CD4-positive, alpha-beta T cell treated with Interleukin-21 for 1 hour (primary cell): ENCODE measurements around the gene TTLL10.

Experiments used
- DNase-seq: peaks from one replicate; pipeline ENCODE4 v3.0.0-alpha.2; 2020

The TTLL10 gene

DNA sequence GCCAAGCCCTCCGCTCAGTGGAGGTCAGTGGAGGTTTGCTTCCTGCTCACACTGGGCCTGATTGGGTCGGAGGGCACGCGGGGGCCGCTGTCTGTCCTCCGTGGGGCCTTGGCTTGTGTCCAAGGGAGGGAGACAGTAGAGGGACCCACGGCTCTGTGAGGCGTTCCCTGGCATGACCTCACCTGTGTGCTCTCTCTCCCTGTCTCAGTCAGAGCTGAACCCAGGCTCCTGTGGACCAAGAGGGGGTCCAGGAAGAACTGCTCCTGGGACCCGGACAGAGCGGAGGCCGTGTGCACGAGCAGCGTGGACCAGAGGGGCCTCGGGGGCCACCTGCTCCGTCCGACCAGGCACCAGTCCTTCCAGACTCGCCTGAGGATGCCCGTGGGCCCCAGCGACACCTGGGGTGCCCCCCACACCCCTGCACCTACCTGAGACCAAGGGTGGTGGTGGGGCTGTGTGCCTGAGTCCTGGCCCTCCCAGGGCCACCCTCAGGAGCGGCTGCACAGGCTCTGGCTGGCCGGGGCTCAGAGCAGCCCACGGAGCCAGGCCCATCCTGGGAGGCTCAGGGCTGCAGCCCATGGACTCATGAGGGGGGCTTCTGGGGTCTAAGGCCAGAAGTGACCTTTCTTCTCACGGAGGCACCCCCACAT lies 13.3 kb upstream of the TTLL10 start:
- no peak for DNase-seq

DNA sequence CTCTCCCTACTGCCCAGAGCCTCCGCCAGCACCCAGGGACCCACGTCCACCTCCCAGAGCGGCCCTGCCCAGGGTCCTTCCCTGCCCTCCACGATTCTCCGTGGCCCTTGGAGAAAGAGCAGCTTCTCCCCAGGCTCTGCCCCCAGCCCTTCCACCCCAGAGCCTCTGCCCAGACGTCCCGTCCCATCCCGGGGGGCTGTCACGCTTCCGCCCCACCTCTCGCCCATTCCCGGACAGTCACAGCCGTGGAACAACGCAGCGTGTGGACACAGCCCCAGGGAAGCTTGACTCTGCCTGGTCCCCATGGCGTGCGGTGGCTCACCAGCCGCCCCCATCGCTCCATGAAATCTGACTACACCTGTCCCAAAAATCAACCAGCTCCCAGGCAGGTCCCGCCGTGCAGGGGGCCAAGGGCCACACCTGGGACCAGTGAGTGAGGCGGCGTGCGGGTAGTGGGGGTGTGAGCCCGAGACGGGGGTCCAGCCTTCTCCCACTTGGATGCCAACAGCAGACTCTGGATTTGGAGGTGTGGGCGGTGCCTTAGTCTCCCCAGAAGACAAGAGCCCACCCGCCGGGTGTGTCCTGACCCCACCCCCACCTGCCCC lies 12.5 kb upstream of the TTLL10 start:
- DNase-seq: no peak

DNA sequence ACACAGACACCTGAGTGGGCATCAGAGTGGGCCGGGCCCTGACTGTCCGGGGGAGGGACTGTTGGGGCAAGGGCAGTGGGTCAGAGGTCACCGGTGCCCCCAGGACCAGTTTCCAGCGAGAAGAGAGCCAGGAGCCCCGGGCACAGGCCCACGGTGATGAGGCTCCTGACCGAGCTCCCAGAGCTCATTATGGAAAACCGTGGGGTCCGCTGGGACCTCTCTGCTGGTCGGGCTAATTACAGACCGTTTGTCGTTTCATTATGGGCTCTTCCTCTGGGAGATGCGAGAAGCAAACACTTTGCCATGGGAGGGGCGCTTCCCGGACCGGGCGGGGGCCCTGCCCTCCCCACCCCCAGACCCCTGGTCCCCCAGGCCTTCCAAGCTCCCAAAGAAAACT lies 12.0 kb upstream of the TTLL10 start:
- no peak for DNase-seq

GRCh38 chr1:1162597-1163537 lies 10.8 kb upstream of the TTLL10 start:
- no peak for DNase-seq

DNA sequence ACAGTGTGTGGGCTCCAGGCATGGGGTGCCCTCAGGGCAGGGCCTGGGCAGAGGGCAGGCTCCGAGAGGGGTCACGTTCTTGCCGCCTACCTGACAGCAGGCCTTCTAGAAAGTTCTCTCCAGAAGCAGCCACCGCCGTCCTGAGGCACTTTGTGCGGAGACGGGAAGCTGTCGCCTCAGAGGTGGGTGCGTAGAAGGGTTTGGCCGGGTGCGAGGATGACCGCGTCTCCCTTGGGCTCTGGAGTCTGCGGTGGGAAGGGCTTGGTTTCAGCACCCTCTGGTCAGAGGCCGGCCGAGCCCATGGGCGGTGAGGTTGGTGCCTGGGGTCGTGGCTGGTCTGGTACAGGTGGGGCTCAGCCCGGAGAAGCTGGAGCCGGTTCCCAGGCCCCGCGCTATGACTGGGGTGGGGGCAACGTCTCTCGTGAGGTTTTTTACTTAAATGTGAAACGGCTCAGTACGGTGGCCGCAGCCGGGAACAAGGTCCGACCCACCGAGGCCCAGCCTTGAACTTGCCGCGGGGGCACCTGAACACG lies 10.1 kb upstream of the TTLL10 start:
- DNase-seq: no peak

GRCh38 chr1:1164361-1164700 lies 9.3 kb upstream of the TTLL10 start:
- no peak for DNase-seq

GRCh38 chr1:1164701-1165451 lies 8.8 kb upstream of the TTLL10 start:
- DNase-seq: no peak

DNA sequence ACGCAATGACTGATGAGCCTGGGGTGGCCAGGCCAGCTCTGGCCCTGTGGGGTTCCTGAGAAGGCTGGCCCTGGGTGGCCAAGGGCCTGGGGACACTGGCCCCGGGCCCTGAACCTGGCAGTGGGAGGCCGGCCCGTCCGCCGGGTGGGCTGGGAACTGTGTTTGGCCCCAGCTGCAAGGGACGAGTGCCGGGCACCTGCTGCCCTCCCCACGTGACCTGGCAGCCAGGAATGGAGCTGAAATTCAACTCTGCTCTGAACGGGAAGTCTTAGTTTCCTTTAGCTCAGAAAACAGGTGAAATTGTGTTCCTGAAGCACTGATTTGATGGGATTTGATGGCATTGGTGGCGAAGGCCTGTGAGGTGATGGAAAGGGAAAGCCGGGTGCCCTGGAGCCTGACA lies 8.2 kb upstream of the TTLL10 start:
- no peak for DNase-seq

- no peak for DNase-seq
Measured at GRCh38 chr1:1165900-1166421, 7.7 kb upstream of the TTLL10 start.

DNA sequence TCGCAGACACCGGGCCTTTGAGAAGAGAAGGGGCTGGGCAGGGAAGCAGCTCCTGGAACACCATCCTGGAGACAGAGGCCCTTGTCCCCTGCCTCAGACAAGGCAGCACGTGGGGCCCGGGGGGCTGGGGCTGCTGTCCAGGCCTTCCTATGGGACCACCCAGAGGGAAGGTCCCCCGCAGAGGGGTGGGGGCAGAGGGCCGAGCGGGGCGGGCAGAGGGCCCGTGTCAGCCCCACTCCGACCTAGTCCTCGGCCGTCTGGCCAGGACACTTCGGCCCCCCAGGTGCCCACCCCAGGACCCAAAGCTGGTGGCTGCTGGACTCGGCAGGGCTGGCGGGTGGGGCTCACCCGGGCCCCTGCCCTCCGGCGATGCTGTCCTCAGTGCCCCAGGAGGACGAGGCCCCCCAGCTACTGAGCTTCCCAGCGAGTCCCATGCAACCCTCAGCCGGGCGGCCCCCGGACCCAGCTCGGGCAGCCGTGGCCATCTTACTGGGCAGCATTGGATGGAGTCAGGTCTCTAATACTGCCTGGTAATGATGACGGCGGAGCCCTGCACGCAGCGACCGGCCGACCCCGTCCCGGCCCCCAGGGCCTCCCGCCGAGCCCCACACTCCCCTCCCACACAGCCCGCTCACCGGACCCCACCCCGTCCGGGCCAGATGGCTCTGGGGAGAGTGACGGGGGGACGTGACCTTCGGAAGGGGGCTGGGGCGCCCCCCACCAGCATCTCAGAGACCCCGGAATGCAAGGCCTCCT lies 6.9 kb upstream of the TTLL10 start:
- DNase-seq: no peak

DNA sequence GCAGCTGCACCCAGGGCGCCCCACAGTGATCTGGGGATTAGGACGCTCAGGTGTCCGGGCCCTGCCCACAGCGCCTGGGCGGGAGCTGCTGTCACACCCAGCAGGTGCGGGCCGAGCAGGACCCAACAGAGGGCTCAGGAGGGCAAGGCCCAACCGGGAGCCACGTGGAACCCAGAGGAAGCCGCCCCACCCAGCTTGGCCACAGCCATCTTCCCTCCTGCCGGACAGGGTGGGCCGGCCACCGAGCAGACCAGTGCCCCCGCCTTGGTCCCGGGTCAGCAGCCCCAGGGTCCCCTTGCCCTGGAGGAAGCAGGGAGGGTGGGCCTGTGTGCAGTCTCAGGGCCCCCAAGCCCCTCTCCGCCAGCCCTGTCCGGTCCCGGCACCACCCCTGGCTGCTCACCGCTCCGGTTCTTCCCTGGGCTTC lies 6.3 kb upstream of the TTLL10 start:
- no peak for DNase-seq

GRCh38 chr1:1167841-1168450 lies 5.7 kb upstream of the TTLL10 start:
- no peak for DNase-seq

- DNase-seq: no peak
Measured at GRCh38 chr1:1168451-1169411, 4.9 kb upstream of the TTLL10 start.

DNA sequence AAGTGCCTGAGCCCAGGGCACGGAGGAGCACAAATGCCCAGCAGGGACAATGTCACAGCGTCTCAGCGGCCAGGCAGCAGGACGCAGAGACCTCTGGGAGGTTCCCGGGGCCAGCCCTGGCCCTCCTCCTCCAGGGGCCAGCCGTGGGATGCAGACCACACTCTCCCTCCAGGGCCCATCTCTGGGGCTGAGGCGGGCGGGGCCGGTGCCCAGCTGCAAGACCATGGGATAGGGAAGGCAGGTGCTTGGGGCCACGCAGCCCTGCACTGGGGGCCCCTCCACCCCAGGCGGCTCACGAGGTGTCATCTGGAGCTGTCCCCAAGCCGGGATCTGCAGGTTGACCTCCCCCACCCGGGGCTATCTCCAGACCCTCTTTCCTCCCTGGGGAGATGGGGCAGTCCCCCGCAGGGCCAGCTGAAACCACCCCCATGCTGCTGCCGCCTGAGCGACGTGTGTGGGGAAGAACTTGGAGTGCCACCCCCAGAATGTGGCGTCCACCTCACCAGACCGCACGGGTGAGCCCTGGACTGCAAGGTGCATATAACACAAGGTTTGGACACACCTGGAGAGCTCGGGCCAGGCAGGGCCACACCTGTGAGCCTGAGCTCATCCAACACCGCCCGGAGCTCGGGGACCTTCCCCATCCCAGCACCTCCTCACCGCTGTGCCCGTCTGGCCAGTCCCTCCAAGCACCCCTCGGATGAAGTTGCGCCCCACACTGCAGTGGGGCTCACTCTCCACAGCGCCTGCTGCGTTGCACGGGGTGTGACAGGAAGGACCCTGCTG lies 4.1 kb upstream of the TTLL10 start:
- no peak for DNase-seq

- no peak for DNase-seq
Measured at GRCh38 chr1:1170215-1171091, 3.2 kb upstream of the TTLL10 start.

- DNase-seq: no peak
Measured at GRCh38 chr1:1171161-1171545, 2.5 kb upstream of the TTLL10 start.

DNA sequence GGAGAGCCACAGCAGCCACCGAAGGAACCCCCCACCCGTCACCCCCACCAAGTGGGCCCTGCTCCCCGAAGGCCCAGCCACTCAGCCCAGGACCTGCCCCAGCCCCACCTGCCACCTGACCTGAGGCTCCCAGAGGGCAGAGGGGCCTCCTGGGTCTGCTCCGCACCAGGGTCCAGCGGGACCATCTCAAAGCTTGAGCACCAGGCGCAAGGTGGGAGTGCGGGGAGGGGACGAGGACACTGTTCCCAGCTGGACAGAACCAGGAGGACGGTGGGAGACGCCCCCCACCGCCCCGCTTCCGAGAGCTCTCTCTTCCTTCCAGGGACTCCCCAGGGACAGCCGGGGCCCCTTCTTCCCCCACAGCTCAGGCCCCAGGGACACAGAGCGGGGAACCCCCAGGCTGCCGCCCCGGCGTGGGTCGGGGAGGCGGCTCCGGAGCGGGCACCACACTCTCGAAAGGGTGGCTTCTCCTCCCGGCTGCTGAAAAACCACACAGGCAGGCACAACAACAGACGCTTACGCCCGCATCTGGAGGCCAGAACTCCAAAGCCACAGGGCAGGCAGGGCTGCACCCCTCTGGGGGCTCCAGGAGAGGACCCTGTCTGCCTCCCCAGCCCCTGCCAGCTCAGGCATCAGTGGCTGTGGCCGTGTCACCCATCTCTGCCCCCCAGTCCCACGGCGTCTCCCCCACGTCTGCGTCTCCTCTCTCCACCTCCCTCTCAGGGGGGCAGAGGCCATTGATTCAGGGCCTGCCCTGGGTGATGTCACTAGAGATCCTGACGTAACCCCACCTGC lies 1.9 kb upstream of the TTLL10 start:
- peak; percentile 45 for DNase-seq
